Ovary (tissue), 3 donors: ENCODE measurements around the gene GALC.

ENCODE experiments used
- POLR2A ChIP-seq: fragments of 450-650 bp; IDR thresholded peaks from one replicate; pipeline ENCODE4 v1.6.1; 2017; ENCODE audit warnings: antibody characterized with exemption, mild to moderate bottlenecking, moderate library complexity
- TF ChIP-seq, protein P1 (sequence below), 3 donors: fragments of 450-650 bp in 2 of 3; fragments of 200-600 bp in 1 of 3; IDR thresholded peaks; one replicate each; pipeline versions ENCODE4 v1.5.1 to v1.8.0; 2016 to 2022; ENCODE audit warnings: antibody characterized with exemption in 3 of 3, mild to moderate bottlenecking in 1 of 3
- donor health status: DM: no; HTN: no; CAD: no.

DNA sequence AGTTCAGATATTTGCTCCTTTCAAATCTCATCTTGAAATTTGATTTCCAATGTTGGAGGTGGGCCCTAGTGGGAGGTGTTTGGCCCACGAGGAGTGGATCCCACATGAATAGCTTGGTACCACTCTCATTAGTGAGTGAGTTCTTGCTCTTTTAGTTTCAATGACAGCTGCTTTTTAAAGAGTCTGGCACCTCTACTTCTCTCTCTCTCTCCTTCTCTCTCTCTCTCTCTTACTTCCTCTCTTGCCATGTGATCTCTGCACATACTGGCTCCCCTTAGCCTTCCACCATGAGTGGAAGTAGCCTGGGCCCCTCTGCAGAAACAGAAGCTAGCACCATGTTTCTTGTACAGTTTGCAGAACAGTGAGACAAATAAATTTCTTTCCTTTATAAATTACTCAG lies 37.1 kb upstream of the GALC start:
- TF ChIP-seq, protein P1, sequence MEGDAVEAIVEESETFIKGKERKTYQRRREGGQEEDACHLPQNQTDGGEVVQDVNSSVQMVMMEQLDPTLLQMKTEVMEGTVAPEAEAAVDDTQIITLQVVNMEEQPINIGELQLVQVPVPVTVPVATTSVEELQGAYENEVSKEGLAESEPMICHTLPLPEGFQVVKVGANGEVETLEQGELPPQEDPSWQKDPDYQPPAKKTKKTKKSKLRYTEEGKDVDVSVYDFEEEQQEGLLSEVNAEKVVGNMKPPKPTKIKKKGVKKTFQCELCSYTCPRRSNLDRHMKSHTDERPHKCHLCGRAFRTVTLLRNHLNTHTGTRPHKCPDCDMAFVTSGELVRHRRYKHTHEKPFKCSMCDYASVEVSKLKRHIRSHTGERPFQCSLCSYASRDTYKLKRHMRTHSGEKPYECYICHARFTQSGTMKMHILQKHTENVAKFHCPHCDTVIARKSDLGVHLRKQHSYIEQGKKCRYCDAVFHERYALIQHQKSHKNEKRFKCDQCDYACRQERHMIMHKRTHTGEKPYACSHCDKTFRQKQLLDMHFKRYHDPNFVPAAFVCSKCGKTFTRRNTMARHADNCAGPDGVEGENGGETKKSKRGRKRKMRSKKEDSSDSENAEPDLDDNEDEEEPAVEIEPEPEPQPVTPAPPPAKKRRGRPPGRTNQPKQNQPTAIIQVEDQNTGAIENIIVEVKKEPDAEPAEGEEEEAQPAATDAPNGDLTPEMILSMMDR (IDR thresholded peaks at IDR 0.05) = no peak
- TF ChIP-seq POLR2A = no peak
